ENCODE results near the gene PTGES. TPM values are rescaled to one million over a fixed set of nuclear protein-coding genes. Genes with fewer than 3 reads are reported as not detected.

PTGES gene
- total RNA-seq, 1 experiment from 2014 or later = 2.4 TPM

GRCh38 chr9:129778469-129778868 is 25.6 kb upstream of the PTGES start:
- no peaks in the 10 kb centered on the region for H3K79me2 ChIP-seq (ENCODE audit: insufficient read depth, low read length)
- Mint-ChIP-seq H3K36me3 (ENCODE audit: insufficient read depth in 1 of 3, low read depth in 3 of 3) (no peaks in the 10 kb centered on the region), H3K9me3 (no peaks in the 10 kb centered on the region), H3K27ac (no peak overlapping the region), H3K27me3 (ENCODE audit: low read depth) (peaks cover 19% of the 10 kb centered on the region), H3K4me1 (peaks cover 10 to 12% of the 10 kb centered on the region in 2 experiments), H3K4me3 (no peak overlapping the region)
- H4K8ac ChIP-seq (replicated peaks; ENCODE audit: insufficient read length, low read depth, low read length) = no peak overlapping the region
- H3K4me1 ChIP-seq (ENCODE audit: insufficient read depth, low read length) = no peaks in the 10 kb centered on the region
- H4K5ac ChIP-seq (ENCODE audit: insufficient read length, low read depth, low read length) = no peak overlapping the region
- no CpG with 5 or more reads among the region's 3 CpGs for WGBS (ENCODE audit: extremely low coverage, insufficient read length, low lambda C conversion rate)
- no peak for TF ChIP-seq CTCF (conservative IDR thresholded peaks at IDR 0.05)
- no peaks in the 10 kb centered on the region for H3K27me3 ChIP-seq (ENCODE audit: insufficient read depth, low read length)
- H2AK5ac ChIP-seq (ENCODE audit: insufficient read length, low read length) = no peak overlapping the region
- H4K91ac ChIP-seq (ENCODE audit: insufficient read length, low read depth, low read length) = no peak overlapping the region
- H2BK20ac ChIP-seq (ENCODE audit: low read depth, low read length, poor library complexity, severe bottlenecking) = no peak overlapping the region
- H2BK120ac ChIP-seq (ENCODE audit: low read depth, low read length, poor library complexity, severe bottlenecking) = no peak overlapping the region
- no peaks in the 10 kb centered on the region for H3K79me1 ChIP-seq (ENCODE audit: insufficient read depth, low read depth, low read length, poor library complexity, severe bottlenecking)
- H3K23ac ChIP-seq (ENCODE audit: insufficient read length, low read depth, low read length) = no peak overlapping the region
- H2BK5ac ChIP-seq (ENCODE audit: insufficient read length, low read length) = no peak overlapping the region
- no peak overlapping the region for H3K14ac ChIP-seq (ENCODE audit: insufficient read depth, low read length)
- H3K56ac ChIP-seq (ENCODE audit: insufficient read length, low read depth, low read length) = no peak overlapping the region
- H3K4ac ChIP-seq (ENCODE audit: low read depth, low read length) = no peak overlapping the region
- H3K18ac ChIP-seq (ENCODE audit: insufficient read length, low read depth, low read length) = no peak overlapping the region
- H2BK15ac ChIP-seq (ENCODE audit: low read depth, low read length) = no peak overlapping the region
- no peak overlapping the region for H3K27ac ChIP-seq (ENCODE audit: insufficient read length, low read depth, low read length)
- H3K23me2 ChIP-seq (ENCODE audit: insufficient read length, low read depth, low read length, poor library complexity, severe bottlenecking) = no peaks in the 10 kb centered on the region
- no peak overlapping the region for H2BK12ac ChIP-seq (ENCODE audit: insufficient read length, low read depth, low read length)
- no peak overlapping the region for H3T11ph ChIP-seq (ENCODE audit: low read length)
- H3K4me2 ChIP-seq (ENCODE audit: insufficient read depth, insufficient read length, low read length) = no peak overlapping the region
- DNase-seq = no peak
- H4K20me1 ChIP-seq (ENCODE audit: control insufficient read depth, insufficient read depth, insufficient read length) = peaks cover 2% of the 10 kb centered on the region
- no peak overlapping the region for H2AFZ ChIP-seq (ENCODE audit: low read length)
- no peak overlapping the region for H3K9ac ChIP-seq (ENCODE audit: extremely low read depth, insufficient read length, low read length)
- H3K9me3 ChIP-seq (ENCODE audit: control insufficient read depth, low read depth, low read length) = no peaks in the 10 kb centered on the region

All from H9 (cell line).